Erythroblast (primary cell): ENCODE data around the gene KLHL22.

Experiments
- DNase-seq, 2 experiments: peaks; one replicate each; lab custom pipeline; 2025; lab: John Stamatoyannopoulos, UW
- GATA1 ChIP-seq: IDR thresholded peaks from 2 replicates; pipeline ENCODE4 v1.6.1; 2011; ENCODE audit warnings: low read depth, mild to moderate bottlenecking, control low read depth, low read length, moderate library complexity
- POLR2A ChIP-seq: IDR thresholded peaks from 2 replicates; pipeline ENCODE4 v1.6.1; 2011; ENCODE audit warnings: mild to moderate bottlenecking, low read length

The KLHL22 gene

GRCh38 chr22:20403779-20404140, 91.8 kb downstream of the KLHL22 start:
- DNase-seq, result no peak
- no peak for TF ChIP-seq POLR2A
- no peak for TF ChIP-seq GATA1

GRCh38 chr22:20402960-20403778, 92.4 kb downstream of the KLHL22 start:
- DNase-seq, result no peak
- TF ChIP-seq POLR2A (no peak), GATA1 (no peak)

- no peak for DNase-seq
- TF ChIP-seq GATA1 (no peak), POLR2A (no peak)
These were observed 94.1 kb downstream of the KLHL22 start for GRCh38 chr22:20401376-20402014.

- DNase-seq, result no peak
- TF ChIP-seq POLR2A (no peak), GATA1 (no peak)
These were observed 94.8 kb downstream of the KLHL22 start for GRCh38 chr22:20400606-20401375.

- TF ChIP-seq GATA1 (no peak), POLR2A (no peak)
- no peak for DNase-seq
These were observed 95.6 kb downstream of the KLHL22 start for GRCh38 chr22:20399866-20400605.

GRCh38 chr22:20398420-20398819, 97.2 kb downstream of the KLHL22 start:
- no peak for TF ChIP-seq POLR2A
- no peak for TF ChIP-seq GATA1
- no peak for DNase-seq

GRCh38 chr22:20397498-20397897, 98.1 kb downstream of the KLHL22 start:
- TF ChIP-seq POLR2A, result no peak
- no peak for TF ChIP-seq GATA1
- no peak for DNase-seq

- DNase-seq, result no peak
- no peak for TF ChIP-seq POLR2A
These were observed 99.0 kb downstream of the KLHL22 start for GRCh38 chr22:20396639-20397038.

GRCh38 chr22:20395907-20396287, 99.7 kb downstream of the KLHL22 start:
- TF ChIP-seq POLR2A, result no peak
- no peak for DNase-seq

GRCh38 chr22:20395181-20395906, 100.3 kb downstream of the KLHL22 start:
- TF ChIP-seq POLR2A (no peak), GATA1 (no peak)
- no peak for DNase-seq

GRCh38 chr22:20393705-20394476, 101.7 kb downstream of the KLHL22 start, which contains the start of gene ZNF74:
Gene ZNF74 (plus strand): TSS chr22:20394151. CDS start chr22:20394629, 478 bp downstream.
- DNase-seq, result peak; percentile 84 to 86

More at GRCh38 chr22:20393705-20394476, 101.7 kb downstream of the KLHL22 start, which contains the start of gene ZNF74:
- no peak for TF ChIP-seq GATA1
- peak; percentile 76 for TF ChIP-seq POLR2A
